K562 (cell line): ENCODE data around the gene GABPB1.

ENCODE experiments used
- CREB1 ChIP-seq, 2 experiments: sonication (generic) in 1 of 2; formaldehyde crosslinking in 1 of 2; IDR thresholded peaks; 2 replicates each; pipeline versions ENCODE4 v1.6.1 to v1.8.0; 2012 to 2022; ENCODE audit warnings: inconsistent platforms in 1 of 2, mild to moderate bottlenecking in 1 of 2, missing genetic modification reagents in 1 of 2, moderate library complexity in 1 of 2
- EHMT2 ChIP-seq: fragments of 450-650 bp; IDR thresholded peaks from 2 replicates; pipeline ENCODE4 v1.6.1; 2018; ENCODE audit warnings: antibody characterized with exemption
- EP300 ChIP-seq: IDR thresholded peaks from 2 replicates; pipeline ENCODE4 v1.6.1; 2012; ENCODE audit warnings: low read length, improper control_type of control experiment
- RB1 ChIP-seq: fragments of 450-650 bp; IDR thresholded peaks from 2 replicates; pipeline ENCODE4 v1.6.1; 2017; ENCODE audit warnings: low read depth, mild to moderate bottlenecking
- TF ChIP-seq, protein P1 (sequence below), 2 experiments: fragments of 450-650 bp; formaldehyde crosslinking in 1 of 2; IDR thresholded peaks; 2 replicates each; pipeline versions ENCODE4 v1.4.0 to v1.6.1; 2014 to 2020; ENCODE audit warnings: mild to moderate bottlenecking in 2 of 2, borderline replicate concordance in 1 of 2, low read depth in 1 of 2
- TF ChIP-seq, protein P2 (sequence below): sonication (generic); formaldehyde crosslinking; IDR thresholded peaks from 2 replicates; pipeline ENCODE4 v1.8.1; 2022; ENCODE audit warnings: missing genetic modification reagents

DNA sequence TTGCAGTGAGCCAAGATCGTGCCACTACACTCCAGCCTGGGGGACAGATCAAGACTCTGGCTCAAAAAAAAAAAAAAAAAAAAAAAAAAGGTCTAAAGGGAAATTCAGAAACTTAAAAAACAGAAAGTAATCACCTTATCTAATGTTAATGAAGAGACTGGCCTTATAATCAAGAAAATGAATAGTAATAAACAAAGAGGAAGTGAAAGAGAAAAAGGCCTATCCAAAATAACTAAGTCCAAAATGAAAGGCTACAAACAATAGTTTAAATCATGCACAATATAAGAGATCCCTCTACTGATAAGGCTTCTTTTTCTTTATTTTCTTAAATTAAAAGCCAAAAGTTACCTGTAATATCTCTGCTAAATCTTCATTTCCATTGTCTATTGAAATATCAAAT, 52.4 kb downstream of the GABPB1 start:
- TF ChIP-seq, protein P1, sequence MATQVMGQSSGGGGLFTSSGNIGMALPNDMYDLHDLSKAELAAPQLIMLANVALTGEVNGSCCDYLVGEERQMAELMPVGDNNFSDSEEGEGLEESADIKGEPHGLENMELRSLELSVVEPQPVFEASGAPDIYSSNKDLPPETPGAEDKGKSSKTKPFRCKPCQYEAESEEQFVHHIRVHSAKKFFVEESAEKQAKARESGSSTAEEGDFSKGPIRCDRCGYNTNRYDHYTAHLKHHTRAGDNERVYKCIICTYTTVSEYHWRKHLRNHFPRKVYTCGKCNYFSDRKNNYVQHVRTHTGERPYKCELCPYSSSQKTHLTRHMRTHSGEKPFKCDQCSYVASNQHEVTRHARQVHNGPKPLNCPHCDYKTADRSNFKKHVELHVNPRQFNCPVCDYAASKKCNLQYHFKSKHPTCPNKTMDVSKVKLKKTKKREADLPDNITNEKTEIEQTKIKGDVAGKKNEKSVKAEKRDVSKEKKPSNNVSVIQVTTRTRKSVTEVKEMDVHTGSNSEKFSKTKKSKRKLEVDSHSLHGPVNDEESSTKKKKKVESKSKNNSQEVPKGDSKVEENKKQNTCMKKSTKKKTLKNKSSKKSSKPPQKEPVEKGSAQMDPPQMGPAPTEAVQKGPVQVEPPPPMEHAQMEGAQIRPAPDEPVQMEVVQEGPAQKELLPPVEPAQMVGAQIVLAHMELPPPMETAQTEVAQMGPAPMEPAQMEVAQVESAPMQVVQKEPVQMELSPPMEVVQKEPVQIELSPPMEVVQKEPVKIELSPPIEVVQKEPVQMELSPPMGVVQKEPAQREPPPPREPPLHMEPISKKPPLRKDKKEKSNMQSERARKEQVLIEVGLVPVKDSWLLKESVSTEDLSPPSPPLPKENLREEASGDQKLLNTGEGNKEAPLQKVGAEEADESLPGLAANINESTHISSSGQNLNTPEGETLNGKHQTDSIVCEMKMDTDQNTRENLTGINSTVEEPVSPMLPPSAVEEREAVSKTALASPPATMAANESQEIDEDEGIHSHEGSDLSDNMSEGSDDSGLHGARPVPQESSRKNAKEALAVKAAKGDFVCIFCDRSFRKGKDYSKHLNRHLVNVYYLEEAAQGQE (IDR thresholded peaks at IDR 0.05; ENCODE audit: borderline replicate concordance), result no peak
- TF ChIP-seq, protein P1 (CRISPR knock-in tag; IDR thresholded peaks at IDR 0.05; ENCODE audit: low read depth), result no peak
- TF ChIP-seq CREB1 (IDR thresholded peaks at IDR 0.05), result no peak
- no peak for TF ChIP-seq CREB1 (CRISPR knock-in tag; IDR thresholded peaks at IDR 0.05)
- TF ChIP-seq EP300, result no peak
- no peak for TF ChIP-seq EHMT2
- TF ChIP-seq, protein P2, sequence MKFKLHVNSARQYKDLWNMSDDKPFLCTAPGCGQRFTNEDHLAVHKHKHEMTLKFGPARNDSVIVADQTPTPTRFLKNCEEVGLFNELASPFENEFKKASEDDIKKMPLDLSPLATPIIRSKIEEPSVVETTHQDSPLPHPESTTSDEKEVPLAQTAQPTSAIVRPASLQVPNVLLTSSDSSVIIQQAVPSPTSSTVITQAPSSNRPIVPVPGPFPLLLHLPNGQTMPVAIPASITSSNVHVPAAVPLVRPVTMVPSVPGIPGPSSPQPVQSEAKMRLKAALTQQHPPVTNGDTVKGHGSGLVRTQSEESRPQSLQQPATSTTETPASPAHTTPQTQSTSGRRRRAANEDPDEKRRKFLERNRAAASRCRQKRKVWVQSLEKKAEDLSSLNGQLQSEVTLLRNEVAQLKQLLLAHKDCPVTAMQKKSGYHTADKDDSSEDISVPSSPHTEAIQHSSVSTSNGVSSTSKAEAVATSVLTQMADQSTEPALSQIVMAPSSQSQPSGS (CRISPR knock-in tag), result no peak
- TF ChIP-seq RB1, result no peak
